Ovary (tissue), 9 donors: ENCODE measurements around the gene PIP5K1B. TPM values are rescaled to one million over a fixed set of nuclear protein-coding genes. Genes with fewer than 3 reads are reported as not detected.

ENCODE experiments used
- DNase-seq, 5 donors: peaks; one replicate each; pipeline ENCODE4 v3.0.0-alpha.2; 2019 to 2020
- H3K27ac ChIP-seq, 2 donors: fragments of 200-600 bp; one replicate each; pipeline versions ENCODE4 v1.5.1 to v1.8.0; 2019 to 2022
- H3K27me3 ChIP-seq: fragments of 200-600 bp; one replicate; pipeline ENCODE4 v1.8.0; 2022
- H3K36me3 ChIP-seq: fragments of 200-600 bp; sonication (generic); one replicate; pipeline ENCODE4 v1.5.1; 2019
- H3K4me1 ChIP-seq: one replicate; pipeline ENCODE4 v1.8.1; 2013; ENCODE audit warnings: mild to moderate bottlenecking, moderate library complexity; ENCODE audit not compliant: insufficient read depth
- H3K4me3 ChIP-seq: fragments of 200-600 bp; sonication (generic); one replicate; pipeline ENCODE4 v1.5.1; 2017
- H3K9me3 ChIP-seq, 2 donors: fragments of 200-600 bp in 1 of 2; sonication (generic) in 1 of 2; one replicate each; pipeline versions ENCODE4 v1.5.1 to v1.8.1; 2013 to 2019; ENCODE audit warnings: mild to moderate bottlenecking in 1 of 2, moderate library complexity in 1 of 2
- EP300 ChIP-seq: sonication (generic); formaldehyde crosslinking; IDR thresholded peaks from one replicate; pipeline ENCODE4 v1.6.1; 2017; ENCODE audit warnings: antibody characterized with exemption
- POLR2A ChIP-seq: fragments of 450-650 bp; IDR thresholded peaks from one replicate; pipeline ENCODE4 v1.6.1; 2017; ENCODE audit warnings: antibody characterized with exemption, mild to moderate bottlenecking, moderate library complexity
- WGBS, 3 donors: extraction: QIAGEN DNeasy Blood & Tissue Kit in 1 of 3; methylation state at CpG; one replicate each; pipeline versions ENCODE4 v1.1.5 to v1.1.7; 2013 to 2017; 5-methylcytosine and 5-hydroxymethylcytosine counted together
- intact Hi-C, 4 donors: fragments of 100-400 bp; cut with DNase I; formaldehyde crosslinking; loops; one replicate each; pipeline versions ENCODE4 v1.11.0 to v1.15.1; 2022 to 2023
- polyA plus RNA-seq, 2 donors: library from polyadenylated mRNA; stranded (reverse); fragments of 200-250 nt in 1 of 2; fragments of 350-450 nt in 1 of 2; fragmentation: Illumina TruSeq in 1 of 2; extraction: RNeasy Lipid Tissue Mini Kit (QIAGEN cat#74804) in 1 of 2; gene quantifications; one replicate each; pipeline ENCODE4 v1.2.3, GENCODE V29; 2013 to 2014
- total RNA-seq, 7 donors: library from RNA; depleted of rRNA in 2 of 7; stranded (reverse); fragments of >200 nt in 2 of 7; fragmentation: NEBNext Ultra II Directional in 3 of 7; extraction: Animal tissue kit (Norgen Biotek cat#: 25700) in 3 of 7; gene quantifications; one replicate each; pipeline versions ENCODE4 v1.1.0 to v1.2.4, GENCODE V29; 2016 to 2023
- TF ChIP-seq, protein P1 (sequence below), 3 donors: fragments of 450-650 bp in 2 of 3; fragments of 200-600 bp in 1 of 3; IDR thresholded peaks; one replicate each; pipeline versions ENCODE4 v1.5.1 to v1.8.0; 2016 to 2022; ENCODE audit warnings: antibody characterized with exemption in 3 of 3, mild to moderate bottlenecking in 1 of 3
- donor health status: DM: no; HTN: no; CAD: no; lungs with moderate emphysema.
- donor health status: DM: no; HTN: no; CAD: no.
- donor health status: Bipolar disorder and iron deficiency.
- donor health status: DM: yes; HTN: yes; CAD: no.
- donor health status: DM: no; HTN: no; CAD: no.
- donor health status: DM: yes; HTN: yes; CAD: no.

The PIP5K1B gene
- total and polyA plus RNA-seq, 9 donors = 0.36 to 3.4 (median 1.0) TPM

GRCh38 chr9:68979538-68980314 is 274.7 kb downstream of the PIP5K1B start:
- Histone ChIP-seq H3K4me3 (no peak overlapping the region), H3K4me1 (no peaks in the 10 kb centered on the region), H3K27me3 (no peaks in the 10 kb centered on the region), H3K27ac (no peak overlapping the region), H3K9me3 (no peaks in the 10 kb centered on the region), H3K36me3 (no peaks in the 10 kb centered on the region)
- TF ChIP-seq EP300 = no peak
- TF ChIP-seq, protein P1, sequence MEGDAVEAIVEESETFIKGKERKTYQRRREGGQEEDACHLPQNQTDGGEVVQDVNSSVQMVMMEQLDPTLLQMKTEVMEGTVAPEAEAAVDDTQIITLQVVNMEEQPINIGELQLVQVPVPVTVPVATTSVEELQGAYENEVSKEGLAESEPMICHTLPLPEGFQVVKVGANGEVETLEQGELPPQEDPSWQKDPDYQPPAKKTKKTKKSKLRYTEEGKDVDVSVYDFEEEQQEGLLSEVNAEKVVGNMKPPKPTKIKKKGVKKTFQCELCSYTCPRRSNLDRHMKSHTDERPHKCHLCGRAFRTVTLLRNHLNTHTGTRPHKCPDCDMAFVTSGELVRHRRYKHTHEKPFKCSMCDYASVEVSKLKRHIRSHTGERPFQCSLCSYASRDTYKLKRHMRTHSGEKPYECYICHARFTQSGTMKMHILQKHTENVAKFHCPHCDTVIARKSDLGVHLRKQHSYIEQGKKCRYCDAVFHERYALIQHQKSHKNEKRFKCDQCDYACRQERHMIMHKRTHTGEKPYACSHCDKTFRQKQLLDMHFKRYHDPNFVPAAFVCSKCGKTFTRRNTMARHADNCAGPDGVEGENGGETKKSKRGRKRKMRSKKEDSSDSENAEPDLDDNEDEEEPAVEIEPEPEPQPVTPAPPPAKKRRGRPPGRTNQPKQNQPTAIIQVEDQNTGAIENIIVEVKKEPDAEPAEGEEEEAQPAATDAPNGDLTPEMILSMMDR (IDR thresholded peaks at IDR 0.05) = no peak
- no peak for TF ChIP-seq POLR2A
- intact Hi-C loops = no loop called here
- 57 to 70% (median 61%) methylated on average over 9 of the region's 9 CpGs for WGBS, 3 donors
- DNase-seq = no peak

DNA sequence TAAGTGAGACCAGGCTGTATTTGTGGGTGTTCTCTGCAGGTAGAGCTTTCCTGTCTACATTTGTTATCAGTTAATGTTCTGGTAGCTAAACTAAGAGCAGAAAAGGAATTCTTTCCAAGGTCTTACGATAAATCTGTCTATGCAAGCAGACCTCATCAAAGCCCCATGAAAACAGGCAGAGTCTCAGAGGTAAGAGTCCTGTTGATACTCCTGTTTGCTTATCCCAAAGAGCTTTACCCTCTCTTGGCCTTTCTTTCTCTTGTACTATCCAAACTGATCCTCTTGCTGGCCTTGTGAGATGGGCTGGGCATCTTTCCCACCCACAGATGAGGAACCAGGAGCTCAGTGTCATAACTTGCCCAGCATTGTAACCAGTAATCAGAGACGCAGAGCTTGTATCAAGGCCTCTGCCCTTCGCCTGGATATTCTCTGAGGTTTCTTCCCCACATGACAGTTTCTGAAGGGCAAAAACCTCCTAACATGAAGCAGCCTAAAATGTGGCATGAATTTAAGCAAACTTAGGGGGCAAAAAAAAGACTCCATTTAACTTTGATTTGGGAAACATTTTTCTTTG is 275.4 kb downstream of the PIP5K1B start:
- Histone ChIP-seq H3K36me3 (no peaks in the 10 kb centered on the region), H3K9me3 (no peaks in the 10 kb centered on the region), H3K27ac (no peak overlapping the region), H3K4me3 (no peak overlapping the region), H3K4me1 (no peaks in the 10 kb centered on the region), H3K27me3 (no peaks in the 10 kb centered on the region)
- intact Hi-C loops = no loop called here
- DNase-seq = no peak
- TF ChIP-seq, protein P1 (IDR thresholded peaks at IDR 0.05) = no peak
- TF ChIP-seq POLR2A = no peak
- no peak for TF ChIP-seq EP300
- WGBS, 3 donors = 80 to 84% (median 84%) methylated on average over 3 of the region's 3 CpGs

- intact Hi-C loops = no loop called here
- H3K9me3 ChIP-seq = no peaks in the 10 kb centered on the region
- WGBS, 3 donors = 15 to 19% (median 18%) methylated on average over 6 of the region's 6 CpGs
- no peak overlapping the region for H3K27ac ChIP-seq
- no peak overlapping the region for H3K4me3 ChIP-seq
- DNase-seq = no peak
- no peaks in the 10 kb centered on the region for H3K36me3 ChIP-seq
- no peaks in the 10 kb centered on the region for H3K27me3 ChIP-seq
- TF ChIP-seq, protein P1 (IDR thresholded peaks at IDR 0.05) = no peak
- no peak for TF ChIP-seq POLR2A
- no peak for TF ChIP-seq EP300
- no peaks in the 10 kb centered on the region for H3K4me1 ChIP-seq
These were observed 276.7 kb downstream of the PIP5K1B start for GRCh38 chr9:68981789-68982188.

- H3K9me3 ChIP-seq = no peaks in the 10 kb centered on the region
- H3K4me3 ChIP-seq = no peak overlapping the region
- DNase-seq = no peak
- no peak for TF ChIP-seq POLR2A
- TF ChIP-seq, protein P1 (IDR thresholded peaks at IDR 0.05) = no peak
- TF ChIP-seq EP300 = no peak
- no peak overlapping the region for H3K27ac ChIP-seq
- H3K4me1 ChIP-seq = no peaks in the 10 kb centered on the region
- intact Hi-C loops = no loop called here
- no peaks in the 10 kb centered on the region for H3K36me3 ChIP-seq
- H3K27me3 ChIP-seq = no peaks in the 10 kb centered on the region
These were observed 278.0 kb downstream of the PIP5K1B start for GRCh38 chr9:68983008-68983411.
